Ovary (tissue), 9 donors: ENCODE measurements around the gene KCNJ6. TPM values are rescaled to one million over a fixed set of nuclear protein-coding genes. Genes with fewer than 3 reads are reported as not detected.
"Not testable (repeated sequence)": the region's sequence is repeated elsewhere in the genome, so short reads cannot be mapped to it uniquely, and the experiment has no call there.

ENCODE experiments used
- DNase-seq, 5 donors: peaks; one replicate each; pipeline ENCODE4 v3.0.0-alpha.2; 2019 to 2020
- H3K27ac ChIP-seq, 2 donors: fragments of 200-600 bp; one replicate each; pipeline versions ENCODE4 v1.5.1 to v1.8.0; 2019 to 2022
- H3K27me3 ChIP-seq: fragments of 200-600 bp; one replicate; pipeline ENCODE4 v1.8.0; 2022
- H3K36me3 ChIP-seq: fragments of 200-600 bp; sonication (generic); one replicate; pipeline ENCODE4 v1.5.1; 2019
- H3K4me1 ChIP-seq: one replicate; pipeline ENCODE4 v1.8.1; 2013; ENCODE audit warnings: mild to moderate bottlenecking, moderate library complexity; ENCODE audit not compliant: insufficient read depth
- H3K4me3 ChIP-seq: fragments of 200-600 bp; sonication (generic); one replicate; pipeline ENCODE4 v1.5.1; 2017
- H3K9me3 ChIP-seq, 2 donors: fragments of 200-600 bp in 1 of 2; sonication (generic) in 1 of 2; one replicate each; pipeline versions ENCODE4 v1.5.1 to v1.8.1; 2013 to 2019; ENCODE audit warnings: mild to moderate bottlenecking in 1 of 2, moderate library complexity in 1 of 2
- EP300 ChIP-seq: sonication (generic); formaldehyde crosslinking; IDR thresholded peaks from one replicate; pipeline ENCODE4 v1.6.1; 2017; ENCODE audit warnings: antibody characterized with exemption
- POLR2A ChIP-seq: fragments of 450-650 bp; IDR thresholded peaks from one replicate; pipeline ENCODE4 v1.6.1; 2017; ENCODE audit warnings: antibody characterized with exemption, mild to moderate bottlenecking, moderate library complexity
- WGBS, 3 donors: extraction: QIAGEN DNeasy Blood & Tissue Kit in 1 of 3; methylation state at CpG; one replicate each; pipeline versions ENCODE4 v1.1.5 to v1.1.7; 2013 to 2017; 5-methylcytosine and 5-hydroxymethylcytosine counted together
- intact Hi-C, 4 donors: fragments of 100-400 bp; cut with DNase I; formaldehyde crosslinking; loops; one replicate each; pipeline versions ENCODE4 v1.11.0 to v1.15.1; 2022 to 2023
- polyA plus RNA-seq, 2 donors: library from polyadenylated mRNA; stranded (reverse); fragments of 200-250 nt in 1 of 2; fragments of 350-450 nt in 1 of 2; fragmentation: Illumina TruSeq in 1 of 2; extraction: RNeasy Lipid Tissue Mini Kit (QIAGEN cat#74804) in 1 of 2; gene quantifications; one replicate each; pipeline ENCODE4 v1.2.3, GENCODE V29; 2013 to 2014
- total RNA-seq, 7 donors: library from RNA; depleted of rRNA in 2 of 7; stranded (reverse); fragments of >200 nt in 2 of 7; fragmentation: NEBNext Ultra II Directional in 3 of 7; extraction: Animal tissue kit (Norgen Biotek cat#: 25700) in 3 of 7; gene quantifications; one replicate each; pipeline versions ENCODE4 v1.1.0 to v1.2.4, GENCODE V29; 2016 to 2023
- TF ChIP-seq, protein P1 (sequence below), 3 donors: fragments of 450-650 bp in 2 of 3; fragments of 200-600 bp in 1 of 3; IDR thresholded peaks; one replicate each; pipeline versions ENCODE4 v1.5.1 to v1.8.0; 2016 to 2022; ENCODE audit warnings: antibody characterized with exemption in 3 of 3, mild to moderate bottlenecking in 1 of 3
- donor health status: DM: no; HTN: no; CAD: no; lungs with moderate emphysema.
- donor health status: DM: no; HTN: no; CAD: no.
- donor health status: Bipolar disorder and iron deficiency.
- donor health status: DM: yes; HTN: yes; CAD: no.
- donor health status: DM: no; HTN: no; CAD: no.
- donor health status: DM: yes; HTN: yes; CAD: no.

KCNJ6 gene
- total and polyA plus RNA-seq, 9 donors: 0.01 TPM; not detected in 8

DNA sequence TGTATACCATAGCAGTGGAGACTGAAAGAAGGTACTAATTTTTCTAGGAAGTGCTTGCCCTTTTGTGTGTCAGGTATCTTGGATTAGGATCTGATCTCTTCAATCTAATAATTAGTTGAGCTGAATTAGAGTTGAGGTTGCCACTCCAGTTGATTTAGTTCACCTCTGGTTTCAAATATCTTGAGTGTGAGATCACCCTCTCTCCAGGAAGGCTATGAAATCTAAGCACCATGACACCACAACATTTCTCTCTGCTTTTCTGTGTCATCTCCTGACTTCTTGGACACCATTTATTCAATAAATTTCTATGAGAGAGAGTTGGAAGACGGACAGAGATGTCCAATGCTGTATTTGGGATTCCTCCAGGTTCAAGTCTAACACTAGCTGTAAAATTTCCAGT, 336.9 kb downstream of the KCNJ6 start:
- Histone ChIP-seq H3K9me3 (no peaks in the 10 kb centered on the region), H3K36me3 (no peaks in the 10 kb centered on the region), H3K4me1 (no peaks in the 10 kb centered on the region), H3K27me3 (no peaks in the 10 kb centered on the region), H3K27ac (no peak overlapping the region), H3K4me3 (no peak overlapping the region)
- no peak for DNase-seq
- TF ChIP-seq EP300 (no peak), POLR2A (no peak)
- TF ChIP-seq, protein P1, sequence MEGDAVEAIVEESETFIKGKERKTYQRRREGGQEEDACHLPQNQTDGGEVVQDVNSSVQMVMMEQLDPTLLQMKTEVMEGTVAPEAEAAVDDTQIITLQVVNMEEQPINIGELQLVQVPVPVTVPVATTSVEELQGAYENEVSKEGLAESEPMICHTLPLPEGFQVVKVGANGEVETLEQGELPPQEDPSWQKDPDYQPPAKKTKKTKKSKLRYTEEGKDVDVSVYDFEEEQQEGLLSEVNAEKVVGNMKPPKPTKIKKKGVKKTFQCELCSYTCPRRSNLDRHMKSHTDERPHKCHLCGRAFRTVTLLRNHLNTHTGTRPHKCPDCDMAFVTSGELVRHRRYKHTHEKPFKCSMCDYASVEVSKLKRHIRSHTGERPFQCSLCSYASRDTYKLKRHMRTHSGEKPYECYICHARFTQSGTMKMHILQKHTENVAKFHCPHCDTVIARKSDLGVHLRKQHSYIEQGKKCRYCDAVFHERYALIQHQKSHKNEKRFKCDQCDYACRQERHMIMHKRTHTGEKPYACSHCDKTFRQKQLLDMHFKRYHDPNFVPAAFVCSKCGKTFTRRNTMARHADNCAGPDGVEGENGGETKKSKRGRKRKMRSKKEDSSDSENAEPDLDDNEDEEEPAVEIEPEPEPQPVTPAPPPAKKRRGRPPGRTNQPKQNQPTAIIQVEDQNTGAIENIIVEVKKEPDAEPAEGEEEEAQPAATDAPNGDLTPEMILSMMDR (IDR thresholded peaks at IDR 0.05): no peak
- 62 to 69% (median 67%) methylated on average over 1 of the region's 1 CpG for WGBS, 3 donors
- intact Hi-C loops: no loop called here

GRCh38 chr21:37578471-37579126, 337.7 kb downstream of the KCNJ6 start:
- no peak for DNase-seq
- no peaks in the 10 kb centered on the region for H3K9me3 ChIP-seq
- no peak overlapping the region for H3K27ac ChIP-seq
- WGBS, 3 donors: 92 to 96% (median 94%) methylated on average over 2 of the region's 2 CpGs
- H3K36me3 ChIP-seq: no peaks in the 10 kb centered on the region
- no peak for TF ChIP-seq POLR2A
- TF ChIP-seq, protein P1 (IDR thresholded peaks at IDR 0.05): no peak
- no peak for TF ChIP-seq EP300
- no peaks in the 10 kb centered on the region for H3K27me3 ChIP-seq
- H3K4me1 ChIP-seq: no peaks in the 10 kb centered on the region
- intact Hi-C loops: no loop called here
- H3K4me3 ChIP-seq: no peak overlapping the region

DNA sequence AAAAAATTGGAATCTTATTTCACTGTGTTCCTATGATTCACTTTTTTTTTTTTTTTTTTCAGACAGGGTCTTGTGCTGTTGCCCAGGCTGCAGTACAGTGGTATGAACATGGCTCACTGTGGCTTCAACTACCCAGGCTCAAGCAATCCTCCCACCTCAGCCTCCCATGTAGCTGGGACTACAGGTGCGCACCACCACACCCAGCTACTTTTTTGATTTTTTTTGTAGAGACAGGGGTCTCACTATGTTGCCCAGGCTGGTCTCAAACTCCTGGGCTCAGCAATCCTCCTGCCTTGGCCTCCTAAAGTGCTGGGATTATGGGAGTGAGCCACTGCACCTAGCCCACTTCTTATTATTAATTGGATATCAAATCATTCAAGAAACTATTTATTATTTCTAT, 339.3 kb downstream of the KCNJ6 start:
- 92 to 100% (median 95%) methylated on average over 1 of the region's 1 CpG for WGBS, 3 donors
- H3K4me3 ChIP-seq, DNase-seq, H3K9me3 ChIP-seq, intact Hi-C loops, H3K27ac ChIP-seq, H3K4me1 ChIP-seq, H3K27me3 ChIP-seq, H3K36me3 ChIP-seq: not testable (repeated sequence)

GRCh38 chr21:37575580-37575979, 340.7 kb downstream of the KCNJ6 start:
- no peaks in the 10 kb centered on the region for H3K27me3 ChIP-seq
- DNase-seq: no peak
- intact Hi-C loops: no loop called here
- H3K9me3 ChIP-seq: no peaks in the 10 kb centered on the region
- TF ChIP-seq EP300: no peak
- TF ChIP-seq, protein P1 (IDR thresholded peaks at IDR 0.05): no peak
- TF ChIP-seq POLR2A: no peak
- H3K4me1 ChIP-seq: no peaks in the 10 kb centered on the region
- 85 to 91% (median 88%) methylated on average over 11 of the region's 11 CpGs for WGBS, 3 donors
- no peak overlapping the region for H3K4me3 ChIP-seq
- H3K27ac ChIP-seq: no peak overlapping the region
- H3K36me3 ChIP-seq: no peaks in the 10 kb centered on the region

- H3K36me3 ChIP-seq: no peaks in the 10 kb centered on the region
- DNase-seq: no peak
- H3K27me3 ChIP-seq: no peaks in the 10 kb centered on the region
- intact Hi-C loops: no loop called here
- no peak for TF ChIP-seq EP300
- TF ChIP-seq, protein P1 (IDR thresholded peaks at IDR 0.05): no peak
- no peak for TF ChIP-seq POLR2A
- 94 to 98% (median 97%) methylated on average over 7 of the region's 7 CpGs for WGBS, 3 donors
- H3K4me1 ChIP-seq: no peaks in the 10 kb centered on the region
- no peak overlapping the region for H3K4me3 ChIP-seq
- no peak overlapping the region for H3K27ac ChIP-seq
- H3K9me3 ChIP-seq: no peaks in the 10 kb centered on the region
These were observed 341.5 kb downstream of the KCNJ6 start for GRCh38 chr21:37574751-37575150.
